Stimulated activated CD4-positive, alpha-beta T cell treated with anti-CD3 and anti-CD28 coated beads, TNF-alpha, amount 100 ng/mL, for 4 hours (primary cell): ENCODE results near the gene IGFBP1.
"Not testable (repeated sequence)": the region's sequence is repeated elsewhere in the genome, so short reads cannot be mapped to it uniquely, and the experiment has no call there.

Experiments used
- DNase-seq, 3 experiments: peaks; one replicate each; pipeline ENCODE4 v3.0.0-alpha.2; 2020; ENCODE audit warnings: low read depth in 3 of 3

Gene IGFBP1

GRCh38 chr7:45937862-45938261 is 49.6 kb downstream of the IGFBP1 start:
- no peak for DNase-seq

- no peak for DNase-seq
Measured at GRCh38 chr7:45938626-45939302, 50.5 kb downstream of the IGFBP1 start.

- no peak for DNase-seq
Measured at GRCh38 chr7:45939574-45939973, 51.3 kb downstream of the IGFBP1 start.

- DNase-seq = not testable (repeated sequence)
Measured at GRCh38 chr7:45940237-45940781, 52.0 kb downstream of the IGFBP1 start.

GRCh38 chr7:45940939-45941338 is 52.7 kb downstream of the IGFBP1 start:
- DNase-seq = no peak
